ENCODE measurements around the gene DHX8.

GRCh38 chr17:43461185-43461584, 22.6 kb upstream of the DHX8 start:
- no peak for TF ChIP-seq GATA2 (IDR thresholded peaks at IDR 0.05; ENCODE audit: low read depth, low read length)
- TF ChIP-seq GATA3 (IDR thresholded peaks at IDR 0.05; ENCODE audit: low read depth, low read length), result no peak

Measured in SH-SY5Y (cell line).